ENCODE data around the gene TMEM256.

DNA sequence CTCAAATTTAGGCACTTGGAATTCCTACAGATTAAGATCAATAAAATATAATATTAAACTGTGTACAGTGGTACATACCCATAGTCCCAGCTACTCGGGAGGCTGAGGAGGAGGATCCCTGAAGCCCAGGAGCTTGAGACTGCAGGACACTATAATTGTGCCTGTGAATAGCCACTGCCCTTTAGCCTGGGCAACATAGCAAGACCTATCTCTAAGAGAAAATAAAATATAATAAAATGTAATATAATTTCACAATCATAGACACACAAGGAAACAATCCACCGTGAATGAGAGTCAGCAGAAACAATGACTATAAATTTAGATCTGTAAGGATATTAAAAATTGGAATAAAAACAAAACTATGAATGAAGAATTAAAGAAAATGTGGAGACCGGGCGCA is 33.0 kb downstream of the TMEM256 start:
- TF ChIP-seq POLR2A (IDR thresholded peaks at IDR 0.05), result no peak
- TF ChIP-seq, protein P1, sequence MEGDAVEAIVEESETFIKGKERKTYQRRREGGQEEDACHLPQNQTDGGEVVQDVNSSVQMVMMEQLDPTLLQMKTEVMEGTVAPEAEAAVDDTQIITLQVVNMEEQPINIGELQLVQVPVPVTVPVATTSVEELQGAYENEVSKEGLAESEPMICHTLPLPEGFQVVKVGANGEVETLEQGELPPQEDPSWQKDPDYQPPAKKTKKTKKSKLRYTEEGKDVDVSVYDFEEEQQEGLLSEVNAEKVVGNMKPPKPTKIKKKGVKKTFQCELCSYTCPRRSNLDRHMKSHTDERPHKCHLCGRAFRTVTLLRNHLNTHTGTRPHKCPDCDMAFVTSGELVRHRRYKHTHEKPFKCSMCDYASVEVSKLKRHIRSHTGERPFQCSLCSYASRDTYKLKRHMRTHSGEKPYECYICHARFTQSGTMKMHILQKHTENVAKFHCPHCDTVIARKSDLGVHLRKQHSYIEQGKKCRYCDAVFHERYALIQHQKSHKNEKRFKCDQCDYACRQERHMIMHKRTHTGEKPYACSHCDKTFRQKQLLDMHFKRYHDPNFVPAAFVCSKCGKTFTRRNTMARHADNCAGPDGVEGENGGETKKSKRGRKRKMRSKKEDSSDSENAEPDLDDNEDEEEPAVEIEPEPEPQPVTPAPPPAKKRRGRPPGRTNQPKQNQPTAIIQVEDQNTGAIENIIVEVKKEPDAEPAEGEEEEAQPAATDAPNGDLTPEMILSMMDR (IDR thresholded peaks at IDR 0.05), result no peak

All from breast epithelium (tissue), 3 donors.